GM21825 (cell line): ENCODE measurements around the gene KCND1.

ENCODE experiments used
- ATAC-seq: cut with Tn5 transposase; IDR thresholded peaks from one replicate; pipeline ENCODE4 v1.9.1; 2021; ENCODE audit warnings: mild to moderate bottlenecking, moderate library complexity; ENCODE audit not compliant: unreplicated experiment

The KCND1 gene

GRCh38 chrX:48914593-48915493 is 56.8 kb downstream of the KCND1 start:
- ATAC-seq = no peak

- no peak for ATAC-seq
These were observed 57.9 kb downstream of the KCND1 start for GRCh38 chrX:48913605-48914366.

GRCh38 chrX:48911412-48912182 is 60.0 kb downstream of the KCND1 start, which contains the start of gene SLC35A2:
SLC35A2 (minus strand) TSS chrX:48911646; CDS start chrX:48911636, 10 bp downstream.
- peak; percentile 47 for ATAC-seq
